HEK293T (cell line): ENCODE results near the gene RNFT2.

Experiments
- CTCF ChIA-PET: fragments of 350-600 bp; formaldehyde crosslinking; extraction: SDS; loops from one replicate; lab custom pipeline; 2021; ENCODE audit warnings: antibody characterized with exemption, inconsistent platforms; lab: Yijun Ruan, JAX
- POLR2A ChIA-PET: fragments of 350-600 bp; formaldehyde crosslinking; extraction: SDS; loops from one replicate; lab custom pipeline; 2020; ENCODE audit warnings: antibody characterized with exemption, inconsistent platforms; lab: Yijun Ruan, JAX
- DNase-seq: peaks from one replicate; pipeline ENCODE4 v3.0.0; 2012; ENCODE audit warnings: mixed read lengths; ENCODE audit errors: extremely low spot score
- ARNT ChIP-seq: fragments of 450-650 bp; IDR thresholded peaks from 2 replicates; pipeline ENCODE4 v1.6.1; 2017; ENCODE audit warnings: mild to moderate bottlenecking
- BHLHE40 ChIP-seq: fragments of 450-650 bp; IDR thresholded peaks from 2 replicates; pipeline ENCODE4 v1.6.1; 2016; ENCODE audit warnings: mild to moderate bottlenecking, moderate library complexity, borderline replicate concordance
- CTBP1 ChIP-seq: fragments of 450-650 bp; IDR thresholded peaks from 2 replicates; pipeline ENCODE4 v1.6.1; 2016; ENCODE audit warnings: borderline replicate concordance
- ELF4 ChIP-seq: fragments of 450-650 bp; IDR thresholded peaks from 2 replicates; pipeline ENCODE4 v1.6.1; 2017; ENCODE audit warnings: antibody characterized with exemption
- FOXA1 ChIP-seq: fragments of 450-650 bp; IDR thresholded peaks from 2 replicates; pipeline ENCODE4 v1.6.1; 2016; ENCODE audit warnings: mild to moderate bottlenecking
- FOXK2 ChIP-seq: fragments of 450-650 bp; IDR thresholded peaks from 2 replicates; pipeline ENCODE4 v1.6.1; 2016; ENCODE audit warnings: mild to moderate bottlenecking
- FOXM1 ChIP-seq: fragments of 450-650 bp; IDR thresholded peaks from 2 replicates; pipeline ENCODE4 v1.6.1; 2017; ENCODE audit warnings: mild to moderate bottlenecking, borderline replicate concordance
- HDGF ChIP-seq: fragments of 450-650 bp; IDR thresholded peaks from 2 replicates; pipeline ENCODE4 v1.6.1; 2017; ENCODE audit warnings: antibody characterized with exemption, borderline replicate concordance
- L3MBTL2 ChIP-seq: fragments of 450-650 bp; conservative IDR thresholded peaks from 2 replicates; pipeline ENCODE4 v1.6.1; 2016; ENCODE audit warnings: mild to moderate bottlenecking
- LEF1 ChIP-seq: fragments of 450-650 bp; IDR thresholded peaks from 2 replicates; pipeline ENCODE4 v1.6.1; 2017; ENCODE audit warnings: mild to moderate bottlenecking, borderline replicate concordance
- NFRKB ChIP-seq: fragments of 450-650 bp; IDR thresholded peaks from 2 replicates; pipeline ENCODE4 v1.6.1; 2016; ENCODE audit warnings: mild to moderate bottlenecking, moderate library complexity
- SP1 ChIP-seq: fragments of 450-650 bp; IDR thresholded peaks from 2 replicates; pipeline ENCODE4 v1.6.1; 2017
- SUZ12 ChIP-seq: fragments of 450-650 bp; IDR thresholded peaks from 2 replicates; pipeline ENCODE4 v1.6.1; 2016; ENCODE audit warnings: mild to moderate bottlenecking
- TARDBP ChIP-seq: fragments of 450-650 bp; IDR thresholded peaks from 2 replicates; pipeline ENCODE4 v1.6.1; 2016
- ZNF384 ChIP-seq: fragments of 450-650 bp; IDR thresholded peaks from 2 replicates; pipeline ENCODE4 v1.6.1; 2016
- TF ChIP-seq, protein P1 (sequence below): fragments of 450-650 bp; IDR thresholded peaks from 2 replicates; pipeline ENCODE4 v1.6.1; 2016

The RNFT2 gene

DNA sequence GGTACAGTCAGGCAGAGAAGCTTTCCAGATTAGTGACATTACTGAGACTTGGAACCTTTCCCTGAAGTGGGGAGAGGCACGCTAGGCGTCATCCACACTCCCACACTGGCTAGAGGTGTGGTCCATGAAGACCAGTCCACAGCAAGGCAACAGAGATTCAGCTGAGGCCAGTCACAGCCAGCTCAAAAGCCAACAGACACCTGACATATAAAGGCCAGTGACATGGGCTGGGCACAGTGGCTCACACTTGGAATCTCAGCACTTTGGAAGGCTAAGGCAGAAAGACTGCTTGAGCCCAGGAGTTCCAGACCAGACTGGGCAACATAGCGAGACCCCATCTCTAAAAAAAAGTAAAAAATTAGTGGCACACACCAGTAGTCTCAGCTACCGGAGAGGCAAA, 132.2 kb downstream of the RNFT2 start:
- DNase-seq = no peak
- CTCF ChIA-PET = no interaction called here
- no peak for TF ChIP-seq LEF1
- TF ChIP-seq TARDBP = no peak
- TF ChIP-seq SP1 = no peak
- TF ChIP-seq FOXM1 = no peak
- TF ChIP-seq FOXA1 = no peak
- no peak for TF ChIP-seq ARNT
- TF ChIP-seq, protein P1, sequence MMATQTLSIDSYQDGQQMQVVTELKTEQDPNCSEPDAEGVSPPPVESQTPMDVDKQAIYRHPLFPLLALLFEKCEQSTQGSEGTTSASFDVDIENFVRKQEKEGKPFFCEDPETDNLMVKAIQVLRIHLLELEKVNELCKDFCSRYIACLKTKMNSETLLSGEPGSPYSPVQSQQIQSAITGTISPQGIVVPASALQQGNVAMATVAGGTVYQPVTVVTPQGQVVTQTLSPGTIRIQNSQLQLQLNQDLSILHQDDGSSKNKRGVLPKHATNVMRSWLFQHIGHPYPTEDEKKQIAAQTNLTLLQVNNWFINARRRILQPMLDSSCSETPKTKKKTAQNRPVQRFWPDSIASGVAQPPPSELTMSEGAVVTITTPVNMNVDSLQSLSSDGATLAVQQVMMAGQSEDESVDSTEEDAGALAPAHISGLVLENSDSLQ = no peak
- TF ChIP-seq FOXK2 = no peak
- TF ChIP-seq L3MBTL2 = no peak
- TF ChIP-seq NFRKB = no peak
- no peak for TF ChIP-seq BHLHE40
- TF ChIP-seq HDGF = no peak
- no peak for TF ChIP-seq ZNF384
- no peak for TF ChIP-seq ELF4
- TF ChIP-seq CTBP1 = no peak
- TF ChIP-seq SUZ12 = no peak
- POLR2A ChIA-PET = interaction anchor here (1.4 kb wide), 1 partner anchor 10 kb away, joined by 3 read pairs; the partner anchor contains the start of gene HRK

DNA sequence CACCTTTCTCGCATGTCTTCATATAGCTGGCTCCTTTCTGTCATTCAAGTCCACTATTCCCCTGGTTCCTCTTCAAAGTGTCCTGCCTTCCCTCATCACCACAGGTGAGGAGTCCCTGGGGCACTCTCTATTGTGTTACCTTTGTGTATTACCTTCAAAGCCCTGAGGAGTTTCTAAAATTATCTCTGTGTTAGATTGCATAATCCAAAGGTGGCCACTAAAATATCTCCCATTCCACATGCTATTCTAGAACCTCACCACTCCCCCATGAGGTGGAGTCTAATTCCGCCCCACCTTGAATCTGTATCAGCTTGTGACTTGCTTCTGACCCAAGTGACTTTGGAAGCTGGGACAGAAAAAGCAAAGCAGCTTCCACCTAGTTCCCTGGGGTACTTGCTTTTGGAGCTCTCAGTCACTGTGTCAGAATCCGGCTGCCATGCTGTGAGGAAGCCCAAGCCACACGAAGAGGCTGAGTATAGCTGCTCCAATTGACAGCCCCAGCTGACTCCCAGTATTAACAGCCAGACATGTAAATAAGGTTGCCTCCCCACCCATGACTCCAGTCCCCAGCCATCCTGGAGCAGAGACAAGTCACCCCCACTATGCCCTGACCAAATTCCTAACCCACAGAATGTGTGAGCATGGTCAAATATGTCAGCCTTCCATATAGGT, 136.3 kb downstream of the RNFT2 start:
- POLR2A ChIA-PET = no interaction called here

DNA sequence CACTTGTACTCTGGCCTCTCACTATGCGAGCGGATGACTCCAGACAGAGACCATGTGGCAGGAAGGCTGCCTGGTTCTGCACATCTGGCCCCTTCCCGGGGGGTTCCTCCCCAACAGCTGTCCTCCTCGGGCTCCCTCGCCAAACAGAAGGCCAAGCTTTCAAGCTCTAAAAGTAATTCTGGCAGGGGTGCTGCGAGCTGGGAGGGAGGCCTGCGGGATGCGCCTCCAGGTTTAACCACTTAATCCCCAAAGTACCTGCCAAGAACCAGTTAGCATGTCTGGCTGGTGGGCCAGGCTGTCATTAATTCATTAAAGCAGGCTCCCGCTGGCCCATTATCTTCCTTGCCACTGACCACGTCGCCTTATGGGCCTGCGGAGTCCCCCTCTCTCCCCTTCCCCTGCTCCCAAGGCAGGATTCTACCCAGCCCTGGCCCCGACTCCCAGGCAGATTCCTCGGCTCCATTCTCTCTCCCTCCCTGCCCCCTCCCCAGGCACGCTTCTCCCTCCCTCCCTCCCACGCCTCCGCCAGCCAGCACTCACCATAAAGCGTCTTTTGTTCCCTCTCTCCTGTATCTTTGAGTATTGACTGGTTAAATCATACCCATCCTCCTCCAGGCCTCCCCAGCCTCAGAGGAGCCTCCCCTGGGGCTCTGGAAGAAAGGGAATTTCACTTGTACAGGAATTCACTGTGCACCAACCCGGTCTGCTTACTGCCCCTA, 138.2 kb downstream of the RNFT2 start:
- no peak for TF ChIP-seq NFRKB
- no peak for TF ChIP-seq TARDBP
- no peak for TF ChIP-seq L3MBTL2
- no peak for TF ChIP-seq BHLHE40
- TF ChIP-seq SUZ12 = no peak
- TF ChIP-seq, protein P1 = no peak
- DNase-seq = no peak
- ChIA-PET POLR2A (no interaction called here), CTCF (no interaction called here)

More for the DNA sequence above, 136.3 kb downstream of the RNFT2 start:
- TF ChIP-seq ELF4 = no peak
- no peak for TF ChIP-seq ARNT
- CTCF ChIA-PET = interaction anchor here (0.5 to 1.0 kb wide), 2 partner anchors 8 to 187 kb away, joined by 3 read pairs; no protein-coding TSS in a partner anchor
- no peak for DNase-seq

DNA sequence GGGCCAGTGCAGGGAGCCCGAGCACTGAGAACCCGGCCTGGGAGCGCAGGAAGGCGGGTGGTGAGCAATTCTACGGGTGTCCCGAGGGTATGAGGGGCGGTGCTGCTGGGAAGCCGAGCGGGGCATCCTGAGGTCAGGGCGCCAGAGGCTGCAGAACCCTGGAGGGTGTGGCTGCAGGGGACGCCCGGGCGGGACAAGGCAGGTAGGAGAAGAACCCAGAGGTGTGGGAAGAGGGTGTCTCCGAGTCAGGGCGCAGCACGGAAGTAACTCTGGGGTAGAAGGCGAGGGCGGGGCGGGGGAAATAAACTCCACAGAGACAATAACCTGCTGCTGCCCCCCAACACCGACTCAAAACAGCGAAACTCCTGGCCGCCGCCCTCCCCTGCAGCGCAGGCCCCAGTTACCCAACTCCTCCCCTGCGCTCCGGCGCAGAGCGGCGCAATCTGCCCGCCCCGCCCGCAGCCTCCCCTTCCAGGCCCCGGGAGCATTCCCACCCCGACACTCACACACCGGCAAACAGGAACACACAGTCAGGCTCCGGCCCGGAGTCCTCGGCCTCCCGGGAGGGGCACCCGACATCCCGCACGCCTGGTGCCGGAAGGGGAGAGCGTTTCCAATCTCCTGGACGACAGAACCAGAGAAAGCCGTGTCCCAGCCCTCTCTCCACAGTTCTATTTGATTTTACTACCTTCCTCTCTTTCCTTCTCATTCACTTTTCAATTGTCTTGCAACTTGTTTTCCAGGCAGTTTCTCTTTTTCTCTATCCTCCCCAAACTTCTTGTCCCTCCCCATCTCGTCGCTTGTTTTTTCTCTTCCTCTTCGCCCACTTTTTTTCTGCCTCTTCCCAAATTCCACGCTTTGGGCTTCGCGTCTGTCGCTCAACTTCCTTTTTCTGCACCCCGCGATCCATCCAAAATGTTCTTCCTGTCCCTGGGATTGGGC, 140.7 kb downstream of the RNFT2 start:
- POLR2A ChIA-PET = no interaction called here
- DNase-seq = peak; percentile 46
- CTCF ChIA-PET = interaction anchor here (1.0 to 2.0 kb wide), 2 partner anchors 16 to 165 kb away, joined by 3 to 13 read pairs; no protein-coding TSS in a partner anchor
- TF ChIP-seq, protein P1 = no peak

DNA sequence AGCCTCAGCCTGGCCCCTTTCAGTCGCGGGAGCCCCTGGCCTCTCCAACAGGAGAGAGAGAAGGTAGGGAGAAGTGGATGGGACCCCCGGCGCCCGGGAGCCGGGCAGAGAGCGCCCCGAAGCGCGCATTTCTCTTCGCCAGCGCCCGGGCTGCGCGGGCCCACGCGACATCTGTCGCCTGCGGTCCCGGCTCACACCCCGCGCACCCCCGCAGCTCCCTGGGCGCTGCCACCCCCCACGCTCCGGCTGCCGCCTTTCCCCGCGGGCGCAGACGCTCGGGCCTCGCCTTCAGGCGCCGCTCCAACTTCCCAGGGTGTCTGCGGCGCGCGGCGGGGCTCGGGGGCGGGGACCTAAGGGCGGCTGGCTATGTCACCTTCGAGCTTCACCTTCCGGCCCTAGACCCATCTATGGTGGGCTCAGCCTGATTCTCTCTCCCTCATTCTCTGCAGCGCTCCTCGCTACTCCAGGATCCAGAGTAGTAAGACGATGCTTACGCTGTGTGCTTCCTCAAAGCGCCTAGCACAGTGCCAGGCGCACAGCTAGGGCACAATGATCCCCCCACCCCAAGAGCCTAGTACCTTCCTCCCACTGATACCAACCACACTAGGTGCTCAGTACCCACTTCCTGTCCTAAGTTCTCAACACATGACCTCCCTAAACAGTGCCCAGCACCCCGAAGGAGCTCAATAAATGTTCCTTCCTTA, 141.5 kb downstream of the RNFT2 start:
- CTCF ChIA-PET = interaction anchor here (0.6 to 2.0 kb wide), 3 partner anchors 17 to 166 kb away, joined by 3 to 13 read pairs (median 3); no protein-coding TSS in a partner anchor
- no peak for TF ChIP-seq ARNT
- peak; percentile 21 for DNase-seq
- POLR2A ChIA-PET = interaction anchor here (1.0 to 1.8 kb wide), 5 partner anchors 10 to 161 kb away, joined by 3 to 7 read pairs (median 4); no protein-coding TSS in a partner anchor

DNA sequence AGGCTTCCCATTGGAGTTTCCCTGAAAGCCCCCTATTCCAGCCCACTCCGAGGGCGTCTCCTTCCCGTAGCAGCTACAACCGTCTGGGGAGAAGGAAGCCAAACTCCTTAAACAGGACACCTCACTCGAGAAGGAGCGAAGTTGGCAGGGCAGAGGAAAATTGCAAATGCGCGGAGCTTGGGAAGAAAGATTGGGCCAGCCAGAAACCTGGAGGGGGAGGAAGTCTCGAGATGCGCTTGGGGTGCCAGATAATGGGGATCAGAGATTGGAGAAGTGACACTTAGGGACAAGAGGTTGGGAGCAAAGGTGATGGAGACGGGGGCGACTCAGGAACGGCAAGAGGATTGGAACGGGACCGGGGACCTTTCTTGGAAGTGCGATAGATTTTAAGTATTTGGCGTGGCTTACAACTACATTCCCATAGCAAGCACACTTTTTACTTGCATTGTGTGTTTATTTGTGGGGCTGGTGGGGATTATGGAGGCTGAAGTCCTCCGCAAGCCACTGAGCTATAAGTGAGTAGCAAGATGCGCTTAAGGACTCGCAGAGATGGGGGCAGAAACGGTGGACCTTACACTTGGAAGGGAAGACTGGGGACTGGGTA, 142.2 kb downstream of the RNFT2 start:
- no peak for DNase-seq
- CTCF ChIA-PET = interaction anchor here (0.6 to 2.0 kb wide), 3 partner anchors 17 to 166 kb away, joined by 3 to 13 read pairs (median 3); no protein-coding TSS in a partner anchor
- POLR2A ChIA-PET = interaction anchor here (0.7 to 1.9 kb wide), 9 partner anchors 11 to 162 kb away, joined by 3 to 7 read pairs (median 4); no protein-coding TSS in a partner anchor

More for the DNA sequence above, 142.2 kb downstream of the RNFT2 start:
- TF ChIP-seq ARNT (no peak), FOXA1 (no peak), ELF4 (no peak), LEF1 (no peak), SP1 (no peak), NFRKB (no peak), TARDBP (no peak), SUZ12 (no peak), BHLHE40 (no peak), FOXM1 (no peak)
- TF ChIP-seq, protein P1 = no peak
